Fibroblast of villous mesenchyme (primary cell): ENCODE results near the gene OR3A1. TPM values are rescaled to one million over a fixed set of nuclear protein-coding genes. Genes with fewer than 3 reads are reported as not detected.
"Not testable (repeated sequence)": the region's sequence is repeated elsewhere in the genome, so short reads cannot be mapped to it uniquely, and the experiment has no call there.

Source experiments
- DNase-seq: peaks from one replicate; pipeline ENCODE4 v3.0.0-alpha.2; 2010; ENCODE audit warnings: low read depth
- H3K4me3 ChIP-seq: 2 replicates; pipeline ENCODE4 v1.5.1; 2011; ENCODE audit warnings: low read depth, mild to moderate bottlenecking, low read length
- total RNA-seq: library from RNA; depleted of rRNA; stranded (reverse); fragments of >200 nt; gene quantifications from 2 replicates; pipeline ENCODE4 v1.2.3, GENCODE V29; 2012
- TF ChIP-seq, protein P1 (sequence below): IDR thresholded peaks from 2 replicates; pipeline ENCODE4 v1.5.1; 2012; ENCODE audit warnings: low read depth, mild to moderate bottlenecking, low read length; ENCODE audit not compliant: insufficient read depth

OR3A1 gene
- total RNA-seq, 1 donor, result 0.43 TPM

DNA sequence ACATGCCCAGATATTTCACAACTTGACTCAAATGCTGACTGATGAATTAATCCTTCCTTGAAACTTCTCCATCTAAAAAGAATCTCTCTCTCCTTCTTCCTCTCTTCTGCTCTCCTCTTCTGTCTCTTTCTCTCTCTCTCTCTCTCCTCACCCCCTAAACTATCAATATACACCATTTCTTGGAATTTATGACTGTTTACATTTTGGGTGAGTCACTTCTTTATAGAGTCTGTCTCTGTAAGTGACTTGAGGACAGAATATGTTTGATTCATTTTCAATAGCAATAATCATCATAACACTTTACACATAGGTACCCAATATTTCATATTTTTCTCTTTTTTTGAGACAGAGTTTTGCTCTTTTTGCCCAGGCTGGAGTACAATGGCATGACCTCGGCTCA lies 15.3 kb downstream of the OR3A1 start:
- H3K4me3 ChIP-seq, result no peak overlapping the region
- TF ChIP-seq, protein P1, sequence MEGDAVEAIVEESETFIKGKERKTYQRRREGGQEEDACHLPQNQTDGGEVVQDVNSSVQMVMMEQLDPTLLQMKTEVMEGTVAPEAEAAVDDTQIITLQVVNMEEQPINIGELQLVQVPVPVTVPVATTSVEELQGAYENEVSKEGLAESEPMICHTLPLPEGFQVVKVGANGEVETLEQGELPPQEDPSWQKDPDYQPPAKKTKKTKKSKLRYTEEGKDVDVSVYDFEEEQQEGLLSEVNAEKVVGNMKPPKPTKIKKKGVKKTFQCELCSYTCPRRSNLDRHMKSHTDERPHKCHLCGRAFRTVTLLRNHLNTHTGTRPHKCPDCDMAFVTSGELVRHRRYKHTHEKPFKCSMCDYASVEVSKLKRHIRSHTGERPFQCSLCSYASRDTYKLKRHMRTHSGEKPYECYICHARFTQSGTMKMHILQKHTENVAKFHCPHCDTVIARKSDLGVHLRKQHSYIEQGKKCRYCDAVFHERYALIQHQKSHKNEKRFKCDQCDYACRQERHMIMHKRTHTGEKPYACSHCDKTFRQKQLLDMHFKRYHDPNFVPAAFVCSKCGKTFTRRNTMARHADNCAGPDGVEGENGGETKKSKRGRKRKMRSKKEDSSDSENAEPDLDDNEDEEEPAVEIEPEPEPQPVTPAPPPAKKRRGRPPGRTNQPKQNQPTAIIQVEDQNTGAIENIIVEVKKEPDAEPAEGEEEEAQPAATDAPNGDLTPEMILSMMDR, result no peak
- no peak for DNase-seq

DNA sequence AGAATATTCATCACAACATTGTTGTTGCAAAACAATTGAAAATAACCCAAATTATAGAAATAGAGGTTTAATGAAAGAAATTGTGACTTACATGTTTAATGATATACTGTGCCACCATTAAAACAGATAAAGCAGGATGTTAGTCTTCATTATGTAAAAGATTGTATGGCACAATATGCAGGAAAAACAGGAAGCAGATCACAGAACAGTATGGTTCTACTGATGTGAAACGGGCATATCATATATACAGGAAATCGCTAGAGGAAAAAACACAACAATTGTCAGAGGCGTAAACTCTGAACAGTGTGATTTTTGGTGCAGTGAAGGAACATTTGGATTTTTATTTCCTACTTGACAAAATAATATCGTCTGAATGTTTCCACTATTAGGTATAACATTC lies 22.0 kb downstream of the OR3A1 start:
- TF ChIP-seq, protein P1, result no peak
- H3K4me3 ChIP-seq, result no peak overlapping the region
- DNase-seq, result no peak

DNA sequence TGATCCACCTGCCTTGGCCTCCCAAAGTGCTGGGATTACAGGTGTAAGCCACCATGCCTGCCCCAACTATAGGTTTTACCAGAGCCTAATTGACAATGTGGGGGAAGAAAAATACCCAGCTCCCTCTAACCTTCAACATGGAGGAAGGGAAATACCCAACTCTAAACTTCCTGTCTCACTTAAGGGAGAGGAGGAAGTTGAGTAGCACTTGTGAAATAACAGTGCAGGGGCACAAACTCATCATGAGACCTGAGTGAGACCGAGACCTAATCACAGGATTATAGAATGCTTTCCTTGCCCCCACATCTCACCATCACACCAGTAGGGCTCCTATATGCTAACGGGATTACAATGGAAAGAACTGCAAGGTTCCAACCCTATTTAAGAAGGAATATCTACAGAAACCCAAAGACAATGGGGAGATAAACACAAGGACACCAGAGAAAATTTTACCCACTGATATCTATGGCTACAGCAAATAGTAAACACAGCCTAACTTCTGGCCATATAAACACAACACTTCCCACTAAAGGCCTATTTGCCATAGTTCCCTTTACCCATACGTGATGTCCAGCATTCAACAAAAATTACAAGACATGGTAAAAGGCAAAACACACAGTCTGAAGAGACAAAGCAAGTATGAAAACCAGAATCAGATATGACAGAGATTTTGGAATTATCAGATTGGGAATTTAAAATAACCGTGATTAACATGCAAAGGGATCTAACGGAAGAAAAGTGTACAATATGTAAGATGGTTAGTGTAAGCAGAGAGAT lies 26.9 kb downstream of the OR3A1 start:
- no peak for DNase-seq
- no peak overlapping the region for H3K4me3 ChIP-seq
- TF ChIP-seq, protein P1, result no peak

DNA sequence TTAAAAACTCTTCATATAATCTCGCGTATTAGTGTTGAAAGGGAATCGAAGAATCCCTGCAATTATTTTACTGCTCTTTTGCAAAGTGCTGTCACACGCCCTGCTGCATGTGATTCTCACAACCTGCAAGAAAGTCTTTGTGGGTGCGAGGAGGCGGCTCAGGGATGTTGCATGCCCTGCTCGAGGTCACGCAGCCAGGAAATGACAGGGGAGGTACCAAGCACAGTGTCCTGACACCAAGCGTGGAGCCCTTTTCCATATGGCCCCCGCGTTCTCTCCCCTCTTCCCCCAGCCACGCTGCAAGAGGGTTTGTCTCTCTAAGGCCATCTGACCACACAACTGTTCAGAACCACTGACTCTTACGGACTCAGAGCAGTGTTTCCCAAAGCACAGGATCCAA lies 37.6 kb downstream of the OR3A1 start:
- H3K4me3 ChIP-seq, result no peak overlapping the region
- TF ChIP-seq, protein P1, result no peak
- DNase-seq, result no peak

DNA sequence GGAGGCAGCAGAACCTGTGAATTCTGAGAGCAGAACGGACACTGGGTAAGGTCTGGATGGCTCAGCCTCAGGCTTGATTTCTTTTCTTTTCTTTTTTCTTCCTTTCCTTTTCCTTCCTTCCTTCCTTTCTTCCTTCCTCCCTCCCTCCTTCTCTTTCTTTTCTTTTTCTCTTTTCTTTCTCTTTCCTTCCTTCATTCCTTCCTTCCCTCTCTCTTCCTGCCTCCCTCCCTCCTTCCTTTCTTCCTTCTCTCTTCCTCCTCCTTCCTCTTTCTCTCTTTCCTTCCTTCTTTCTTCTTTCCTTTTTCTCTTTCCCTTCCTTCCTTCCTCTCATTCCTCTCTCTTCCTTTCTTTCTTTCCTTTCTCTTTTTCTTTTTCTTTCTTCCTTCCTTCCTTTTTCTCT lies 38.0 kb downstream of the OR3A1 start:
- TF ChIP-seq, protein P1, result no peak
- H3K4me3 ChIP-seq, result no peak overlapping the region
- DNase-seq, result no peak

DNA sequence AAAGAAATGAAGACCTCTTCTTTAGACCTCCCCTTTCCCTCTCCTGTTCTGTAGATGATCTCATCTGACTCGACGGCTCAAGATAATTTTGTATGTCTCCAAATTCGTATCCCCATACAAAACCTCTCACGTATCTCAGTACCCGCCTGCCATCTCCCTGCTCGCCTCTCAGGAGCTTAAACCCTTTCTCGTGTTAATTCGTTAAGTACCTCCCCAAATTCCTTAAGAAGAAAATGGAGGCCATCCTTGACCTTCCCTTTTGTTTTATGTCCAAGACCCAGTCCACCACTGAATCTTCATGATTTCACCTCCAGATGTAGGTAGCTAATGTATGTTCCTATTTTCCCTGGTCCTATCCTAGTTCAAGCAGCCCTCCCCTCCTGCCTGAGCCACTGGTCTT lies 41.6 kb downstream of the OR3A1 start:
- no peak overlapping the region for H3K4me3 ChIP-seq
- no peak for DNase-seq
- TF ChIP-seq, protein P1, result no peak

DNA sequence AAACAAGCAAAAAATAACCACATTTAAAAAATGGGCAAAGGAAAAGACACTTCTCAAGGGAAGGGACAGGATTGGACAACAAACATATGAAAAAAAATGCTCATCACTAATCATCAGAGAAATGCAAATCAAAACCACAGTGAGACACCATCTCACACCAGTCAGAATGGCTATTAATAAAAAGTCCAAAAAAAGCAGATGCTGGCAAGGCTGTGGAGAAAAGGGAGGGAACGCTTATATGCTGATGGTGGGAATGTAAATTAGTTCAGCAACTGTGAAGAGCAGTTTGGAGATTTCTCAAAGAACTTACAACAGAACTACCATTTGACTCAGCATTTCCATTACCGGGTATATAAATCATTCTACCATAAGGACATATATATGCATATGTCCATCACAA lies 49.1 kb downstream of the OR3A1 start:
- DNase-seq, H3K4me3 ChIP-seq: not testable (repeated sequence)

DNA sequence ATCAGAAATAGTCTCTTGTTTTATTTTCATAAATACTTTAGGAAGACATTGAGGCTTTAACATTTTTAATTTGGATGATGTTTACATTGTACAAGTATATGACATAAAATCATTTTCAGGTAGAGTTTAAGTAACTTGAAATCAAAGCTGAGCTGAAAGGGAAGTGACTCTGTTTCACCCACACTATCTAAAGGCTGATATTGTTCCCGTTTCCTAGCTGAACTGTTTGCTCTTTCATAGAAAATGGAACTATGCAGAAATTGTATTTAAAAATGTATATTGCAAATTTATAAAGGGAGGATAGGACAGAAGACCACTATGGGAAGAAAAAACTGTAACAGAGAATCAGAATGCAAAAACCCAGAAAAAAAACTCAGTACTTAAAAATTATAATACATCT lies 53.3 kb downstream of the OR3A1 start:
- H3K4me3 ChIP-seq, DNase-seq: not testable (repeated sequence)

DNA sequence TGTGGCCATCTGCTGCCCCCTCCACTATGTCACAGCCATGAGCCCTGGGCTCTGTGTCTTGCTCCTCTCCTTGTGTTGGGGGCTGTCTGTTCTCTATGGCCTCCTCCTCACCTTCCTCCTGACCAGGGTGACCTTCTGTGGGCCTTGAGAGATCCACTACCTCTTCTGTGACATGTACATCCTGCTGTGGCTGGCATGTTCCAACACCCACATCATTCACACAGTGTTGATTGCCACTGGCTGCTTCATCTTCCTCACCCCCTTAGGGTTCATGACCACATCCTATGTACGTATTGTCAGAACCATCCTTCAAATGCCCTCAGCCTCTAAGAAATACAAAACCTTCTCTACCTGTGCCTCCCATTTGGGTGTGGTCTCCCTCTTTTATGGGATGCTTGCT lies 57.1 kb downstream of the OR3A1 start:
- H3K4me3 ChIP-seq, DNase-seq: not testable (repeated sequence)
